GM23338 (cell line): ENCODE measurements around the gene KIAA1549. TPM values are rescaled to one million over a fixed set of nuclear protein-coding genes. Genes with fewer than 3 reads are reported as not detected.

Source experiments
- ATAC-seq: fragments of 200-7000 bp; cut with Tn5 transposase; 3 replicates; pipeline ENCODE4 v1.9.1; 2020
- DNase-seq: peaks from one replicate; pipeline ENCODE4 v3.0.0-alpha.2; 2015; ENCODE audit warnings: low spot score
- H2AFZ ChIP-seq: fragments of 200-600 bp; sonication (generic); 2 replicates; pipeline ENCODE4 v1.8.0; 2016; ENCODE audit warnings: antibody characterized with exemption, mild to moderate bottlenecking, moderate library complexity
- H3F3A ChIP-seq: fragments of 200-600 bp; sonication (generic); replicated peaks from 2 replicates; pipeline ENCODE4 v1.8.0; 2017; ENCODE audit warnings: antibody characterized with exemption, mixed run types, low read depth
- H3K27ac ChIP-seq: fragments of 200-600 bp; sonication (generic); 2 replicates; pipeline ENCODE4 v1.6.1; 2016; ENCODE audit warnings: low read depth
- H3K27me3 ChIP-seq: fragments of 200-600 bp; sonication (generic); 2 replicates; pipeline ENCODE4 v1.8.0; 2016; ENCODE audit warnings: mild to moderate bottlenecking, mixed run types, moderate library complexity; ENCODE audit not compliant: insufficient read depth
- H3K36me3 ChIP-seq: fragments of 200-600 bp; sonication (generic); 2 replicates; pipeline ENCODE4 v1.8.0; 2016; ENCODE audit warnings: mild to moderate bottlenecking; ENCODE audit not compliant: insufficient read depth
- H3K4me1 ChIP-seq: fragments of 200-600 bp; sonication (generic); 2 replicates; pipeline ENCODE4 v1.8.0; 2016; ENCODE audit warnings: mild to moderate bottlenecking, moderate library complexity; ENCODE audit not compliant: insufficient read depth
- H3K4me2 ChIP-seq: fragments of 200-600 bp; sonication (generic); 2 replicates; pipeline ENCODE4 v1.7.1; 2017; ENCODE audit warnings: mixed run types
- H3K4me3 ChIP-seq: fragments of 200-600 bp; sonication (generic); 2 replicates; pipeline ENCODE4 v1.6.1; 2016; ENCODE audit warnings: mixed run types
- H3K79me2 ChIP-seq: fragments of 200-600 bp; sonication (generic); replicated peaks from 2 replicates; pipeline ENCODE4 v1.8.0; 2017; ENCODE audit warnings: mild to moderate bottlenecking; ENCODE audit not compliant: insufficient read depth
- H3K9me2 ChIP-seq: fragments of 200-600 bp; sonication (generic); 2 replicates; pipeline ENCODE4 v1.8.0; 2017; ENCODE audit not compliant: insufficient read depth
- H4K20me1 ChIP-seq: fragments of 200-600 bp; sonication (generic); replicated peaks from 2 replicates; pipeline ENCODE4 v1.8.0; 2017; ENCODE audit warnings: mild to moderate bottlenecking; ENCODE audit not compliant: insufficient read depth
- H3K27ac Mint-ChIP-seq: 2 replicates; pipeline ENCODE4 v1.8.0; 2020; ENCODE audit warnings: inconsistent platforms, mild to moderate bottlenecking, moderate library complexity, mixed read lengths
- H3K27me3 Mint-ChIP-seq: 3 replicates; pipeline ENCODE4 v1.8.0; 2022; ENCODE audit warnings: low read depth, mild to moderate bottlenecking, moderate library complexity, mixed read lengths, inconsistent platforms; ENCODE audit not compliant: insufficient read depth, poor library complexity
- H3K36me3 Mint-ChIP-seq: 3 replicates; pipeline ENCODE4 v1.8.0; 2021; ENCODE audit warnings: low read depth, mild to moderate bottlenecking, inconsistent platforms, moderate library complexity, mixed read lengths
- H3K4me1 Mint-ChIP-seq: 3 replicates; pipeline ENCODE4 v1.8.0; 2020; ENCODE audit warnings: mild to moderate bottlenecking, inconsistent platforms, mixed read lengths
- H3K4me3 Mint-ChIP-seq: 3 replicates; pipeline ENCODE4 v1.8.0; 2021; ENCODE audit warnings: moderate library complexity, mild to moderate bottlenecking, inconsistent platforms, mixed read lengths
- H3K9me3 Mint-ChIP-seq: 3 replicates; pipeline ENCODE4 v1.8.0; 2020; ENCODE audit warnings: moderate library complexity, mild to moderate bottlenecking, inconsistent platforms, mixed read lengths
- CREB1 ChIP-seq: fragments of 250-450 bp; sonication (Bioruptor Pico); IDR thresholded peaks from 2 replicates; pipeline ENCODE4 v1.5.0; 2020; ENCODE audit warnings: low read depth, mild to moderate bottlenecking, moderate library complexity
- CTCF ChIP-seq, 2 experiments: fragments of 200-600 bp in 1 of 2; sonication (generic) in 1 of 2; conservative IDR thresholded peaks; 2 replicates each; pipeline versions ENCODE4 v1.5.1 to v1.6.1; 2016 to 2017; ENCODE audit warnings: antibody characterized with exemption in 2 of 2, low read depth in 2 of 2, mild to moderate bottlenecking in 2 of 2, moderate library complexity in 1 of 2
- EZH2 ChIP-seq: fragments of 200-600 bp; sonication (generic); IDR thresholded peaks from one replicate; pipeline ENCODE4 v1.8.0; 2017; ENCODE audit warnings: antibody characterized with exemption, mild to moderate bottlenecking, low read depth; ENCODE audit not compliant: unreplicated experiment
- EZH2phosphoT487 ChIP-seq: fragments of 200-600 bp; sonication (generic); IDR thresholded peaks from one replicate; pipeline ENCODE4 v1.8.1; 2018; ENCODE audit warnings: antibody characterized with exemption; ENCODE audit not compliant: unreplicated experiment
- JUNB ChIP-seq: IDR thresholded peaks from one replicate; pipeline ENCODE4 v1.6.1; 2016; ENCODE audit warnings: antibody characterized with exemption; ENCODE audit not compliant: unreplicated experiment
- STAT1 ChIP-seq: IDR thresholded peaks from one replicate; pipeline ENCODE4 v1.6.1; 2016; ENCODE audit warnings: antibody characterized with exemption; ENCODE audit not compliant: unreplicated experiment
- ZNF114 ChIP-seq: fragments of 250-450 bp; sonication (Bioruptor Pico); IDR thresholded peaks from 2 replicates; pipeline ENCODE4 v1.5.0; 2020; ENCODE audit warnings: mild to moderate bottlenecking, moderate library complexity
- polyA plus RNA-seq: library from polyadenylated mRNA; unstranded; fragments of >200 nt; fragmentation: Nextera tagmentation; extraction: Ambion mirVana; gene quantifications from 2 replicates; pipeline ENCODE4 v1.2.1, GENCODE V29; 2016
- total RNA-seq: library from RNA; depleted of rRNA; stranded (reverse); fragments of >200 nt; shearing (Covaris generic); gene quantifications from 2 replicates; pipeline ENCODE4 v1.2.3, GENCODE V29; 2014

KIAA1549 gene
- total and polyA plus RNA-seq, 2 experiments from 2014 or later, result 3.6 to 13.5 TPM

- Histone ChIP-seq H4K20me1 (no peaks in the 10 kb centered on the region), H2AFZ (peak overlapping the region; percentile 52; the same call in 1 of the 2 replicates), H3K4me2 (peak overlapping the region; percentile 43; the same call in 1 of the 2 replicates), H3K9me2 (no peaks in the 10 kb centered on the region), H3K79me2 (no peaks in the 10 kb centered on the region), H3K4me1 (peaks cover 7% of the 10 kb centered on the region; the same call in 1 of the 2 replicates), H3F3A (no peaks in the 10 kb centered on the region), H3K27ac (no peak overlapping the region), H3K36me3 (no peaks in the 10 kb centered on the region), H3K27me3 (no peaks in the 10 kb centered on the region), H3K4me3 (no peak overlapping the region)
- Mint-ChIP-seq H3K27me3 (peaks cover 3% of the 10 kb centered on the region), H3K4me1 (peaks cover 12% of the 10 kb centered on the region; the same call in 2 of the 3 replicates), H3K27ac (peak overlapping the region; percentile 37; the same call in 1 of the 2 replicates), H3K4me3 (no peak overlapping the region), H3K36me3 (no peaks in the 10 kb centered on the region), H3K9me3 (no peaks in the 10 kb centered on the region)
- DNase-seq (no peak), ATAC-seq (no peak)
- no peak for TF ChIP-seq CTCF (conservative IDR thresholded peaks at IDR 0.05; ENCODE audit: low read depth in 2 of 2)
- TF ChIP-seq EZH2, result no peak
Observed at GRCh38 chr7:138821912-138822311, 159.3 kb downstream of the KIAA1549 start.

DNA sequence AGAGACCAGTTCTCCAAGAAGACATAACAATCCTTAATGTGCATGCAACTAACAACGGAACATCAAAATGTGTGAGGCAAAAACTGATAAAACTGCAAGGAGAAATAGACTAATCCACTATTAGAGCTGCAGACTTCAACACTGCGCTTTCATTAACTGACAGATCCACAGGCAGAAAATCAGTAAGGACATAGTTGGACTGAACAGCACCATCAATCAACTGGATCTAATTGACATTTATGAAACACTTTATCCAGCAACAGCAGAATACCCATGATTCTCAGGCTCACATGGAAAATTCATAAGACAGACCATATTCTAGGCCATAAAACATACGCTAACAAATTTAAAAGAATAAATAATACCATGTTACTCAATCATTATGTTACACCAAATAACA, 161.6 kb downstream of the KIAA1549 start:
- no peaks in the 10 kb centered on the region for H3K36me3 Mint-ChIP-seq
- no peak overlapping the region for H3K4me3 Mint-ChIP-seq
- H3K27ac Mint-ChIP-seq, result no peak overlapping the region
- no peaks in the 10 kb centered on the region for H4K20me1 ChIP-seq
- H3K36me3 ChIP-seq, result no peaks in the 10 kb centered on the region
- TF ChIP-seq ZNF114 (CRISPR knock-in tag) (no peak), EZH2 (no peak), CTCF (conservative IDR thresholded peaks at IDR 0.05; ENCODE audit: low read depth in 2 of 2) (no peak), STAT1 (no peak), EZH2phosphoT487 (no peak), JUNB (no peak), CREB1 (CRISPR knock-in tag) (no peak)
- no peak for DNase-seq
- H3K27ac ChIP-seq, result no peak overlapping the region
- no peak overlapping the region for H3K4me3 ChIP-seq
- no peak overlapping the region for H3K4me2 ChIP-seq
- no peaks in the 10 kb centered on the region for H3K9me3 Mint-ChIP-seq
- H3K27me3 ChIP-seq, result no peaks in the 10 kb centered on the region
- no peaks in the 10 kb centered on the region for H3F3A ChIP-seq
- H3K27me3 Mint-ChIP-seq, result peaks cover 3% of the 10 kb centered on the region
- H3K79me2 ChIP-seq, result no peaks in the 10 kb centered on the region
- H2AFZ ChIP-seq, result no peak overlapping the region
- H3K4me1 Mint-ChIP-seq, result peaks cover 12% of the 10 kb centered on the region; the same call in 2 of the 3 replicates
- H3K4me1 ChIP-seq, result peaks cover 7% of the 10 kb centered on the region; the same call in 1 of the 2 replicates
- ATAC-seq, result no peak
- 0 out of 2 replicates have a peak, but pooled peaks cover 3% of the 10 kb centered on the region for H3K9me2 ChIP-seq
